DMS79 treated with DMSO at 0.1 percent for 48 hours (cell line): ENCODE data around the gene KIRREL3.

ENCODE experiments used
- DNase-seq: peaks from one replicate; lab custom pipeline; 2025; lab: John Stamatoyannopoulos, UW

KIRREL3 gene

DNA sequence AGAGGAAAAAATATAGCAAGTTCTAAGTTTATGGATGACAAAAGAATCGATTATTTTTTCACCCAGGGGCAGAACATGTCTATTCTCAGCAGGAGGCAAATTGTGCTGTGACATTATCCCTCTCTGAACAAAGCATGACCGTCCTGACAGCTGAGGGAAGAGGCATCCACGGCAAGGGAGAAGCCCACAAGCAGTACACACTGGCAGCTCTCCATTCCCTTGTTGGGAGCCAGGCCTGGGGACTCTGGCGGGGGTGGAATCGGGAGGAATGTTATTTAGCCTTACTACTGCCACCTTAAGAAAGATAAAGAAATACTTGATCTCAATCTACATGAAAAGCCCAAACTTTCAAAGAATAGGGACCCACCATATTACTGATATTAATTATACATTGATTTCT, 3.4 kb downstream of the KIRREL3 start:
- DNase-seq, result no peak

GRCh38 chr11:126996036-126996804, 4.3 kb downstream of the KIRREL3 start:
- no peak for DNase-seq

DNA sequence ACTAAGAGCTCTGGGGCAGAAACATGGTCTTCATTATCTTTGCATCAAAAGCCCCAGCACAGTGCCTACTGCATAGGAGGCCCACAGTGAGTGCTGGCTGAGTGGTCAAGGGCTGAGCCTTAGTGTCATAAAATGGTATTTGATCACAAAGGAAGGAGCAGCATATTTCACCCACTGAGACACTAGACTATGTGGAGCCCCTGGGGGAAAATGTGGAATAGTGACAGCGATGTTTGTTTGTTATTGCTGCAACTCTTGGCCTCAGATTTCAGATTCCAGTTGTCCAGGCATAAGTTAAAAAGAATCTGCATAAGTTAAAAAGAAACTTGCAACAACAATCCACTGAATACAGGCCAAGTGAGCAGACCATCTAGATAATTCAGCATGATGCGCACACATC, 7.0 kb downstream of the KIRREL3 start:
- DNase-seq, result no peak

GRCh38 chr11:126992804-126993111, 7.8 kb downstream of the KIRREL3 start:
- DNase-seq, result no peak

GRCh38 chr11:126992065-126992803, 8.3 kb downstream of the KIRREL3 start:
- DNase-seq, result no peak

- DNase-seq, result no peak
Observed at GRCh38 chr11:126991596-126991995, 9.0 kb downstream of the KIRREL3 start.

DNA sequence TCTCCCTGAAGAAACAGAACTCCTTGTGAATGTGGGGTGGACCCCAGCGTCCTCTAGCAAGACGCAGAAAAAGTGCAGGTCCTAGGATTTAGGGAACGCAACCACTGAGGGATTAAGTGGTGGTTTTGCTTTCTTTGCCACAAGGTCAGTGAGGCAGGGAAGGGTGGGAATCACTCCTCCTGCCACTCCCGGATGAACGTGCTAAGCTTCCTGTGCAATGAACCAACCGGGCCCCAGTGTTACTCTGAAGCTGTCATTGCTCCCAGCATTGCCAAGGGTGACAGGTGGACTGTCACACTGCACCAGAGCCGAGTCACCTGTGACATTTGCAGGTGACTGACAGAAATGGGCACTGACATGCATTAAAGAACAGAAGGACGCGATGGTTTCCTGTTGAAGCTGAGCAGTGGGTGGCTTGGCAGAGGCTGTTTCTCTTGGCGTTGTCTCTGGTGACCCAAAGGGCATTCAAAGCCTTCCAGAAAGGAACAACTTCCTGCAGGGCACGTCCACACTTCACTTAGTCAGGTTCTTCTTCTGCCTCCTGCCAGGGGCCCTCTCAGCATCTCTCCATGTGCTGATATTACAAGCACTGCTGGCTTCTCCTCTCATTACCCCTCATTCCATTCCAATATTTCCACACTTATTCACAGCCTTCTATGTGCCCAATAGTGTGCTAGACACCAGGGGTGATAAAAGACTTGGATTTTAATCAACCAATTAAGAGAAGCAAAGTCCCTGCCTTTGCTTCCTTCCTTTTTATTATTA, 9.7 kb downstream of the KIRREL3 start:
- DNase-seq, result no peak

DNA sequence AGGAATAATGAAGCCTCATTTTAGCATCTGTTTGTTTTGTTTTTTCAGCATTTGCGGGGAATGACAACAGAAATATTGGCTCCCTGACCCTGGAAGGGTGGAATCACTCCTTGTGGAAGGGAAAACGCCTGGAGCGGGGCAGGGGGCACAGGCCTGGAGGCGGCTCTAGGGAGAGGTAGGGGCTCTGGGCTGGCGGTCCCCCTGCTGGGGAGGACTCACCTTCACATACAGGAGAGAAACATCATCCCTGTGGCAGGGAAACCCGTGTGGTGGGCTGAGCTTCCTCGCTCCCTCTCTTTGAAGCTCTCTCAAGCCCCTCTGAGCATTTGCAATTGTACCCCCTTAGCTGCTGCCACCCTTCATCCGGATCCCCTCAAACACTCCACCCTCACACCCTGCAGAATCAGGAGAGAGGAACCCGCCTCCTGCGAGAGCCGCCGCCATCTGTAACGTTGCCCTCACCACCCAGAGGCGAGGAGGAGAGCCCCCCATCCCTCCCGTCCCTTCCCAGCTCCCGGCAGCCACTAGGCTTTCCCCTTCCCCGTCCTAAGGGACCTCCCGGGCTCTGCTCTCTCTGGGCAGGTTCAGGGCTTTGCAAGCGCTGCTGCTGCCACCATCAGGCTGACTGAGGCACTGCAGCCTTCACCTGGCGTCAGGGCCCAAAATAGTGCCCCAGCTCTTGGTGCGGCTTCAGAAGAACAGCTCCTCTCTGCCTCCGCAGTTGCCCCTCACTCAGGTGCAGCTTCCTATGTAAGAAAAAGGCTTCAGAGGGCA, 10.4 kb downstream of the KIRREL3 start:
- peak; percentile 66 for DNase-seq

GRCh38 chr11:126988655-126989054, 11.9 kb downstream of the KIRREL3 start:
- no peak for DNase-seq

DNA sequence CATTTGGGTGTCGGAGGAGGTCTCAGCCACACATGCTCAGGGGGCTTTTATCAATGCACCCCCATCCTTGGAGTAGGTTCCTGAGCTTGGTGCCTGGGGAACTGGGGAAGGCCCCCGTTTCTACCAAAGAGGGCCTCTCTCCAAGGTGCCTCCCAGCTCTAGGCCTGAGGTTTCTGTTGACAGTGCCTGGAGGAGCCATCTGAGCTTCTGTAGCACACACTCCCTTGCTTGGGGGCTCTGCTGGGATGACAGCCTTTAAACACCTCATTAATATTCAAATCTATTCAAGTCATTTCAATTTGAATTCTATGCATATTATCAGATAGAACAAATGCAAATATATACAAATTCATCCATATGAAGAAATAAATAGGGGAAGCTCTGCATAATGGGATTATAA, 18.9 kb downstream of the KIRREL3 start:
- no peak for DNase-seq

- DNase-seq, result peak; percentile 96
Observed at GRCh38 chr11:126978911-126979310, 21.7 kb downstream of the KIRREL3 start.

- no peak for DNase-seq
Observed at GRCh38 chr11:126978165-126978564, 22.4 kb downstream of the KIRREL3 start.

GRCh38 chr11:126973051-126973450, 27.5 kb downstream of the KIRREL3 start:
- DNase-seq, result no peak

DNA sequence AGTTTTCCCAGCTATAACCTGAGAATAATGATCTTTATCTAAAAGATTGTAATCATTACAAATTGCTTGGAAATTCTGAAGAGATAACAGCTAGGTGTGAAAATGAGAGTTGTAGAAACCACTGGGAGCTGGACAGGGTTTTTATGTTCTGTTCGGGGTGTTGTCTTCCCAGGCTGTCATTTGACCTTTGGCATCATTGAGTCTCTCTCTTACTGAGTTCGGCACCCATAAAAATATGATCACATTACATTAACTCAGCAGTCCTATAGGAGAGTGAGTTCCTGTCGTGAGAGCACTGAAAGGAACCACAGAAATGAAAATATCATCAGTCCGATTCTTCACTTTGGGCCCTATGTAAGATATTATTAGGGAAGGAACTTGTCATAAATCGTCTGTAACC, 29.3 kb downstream of the KIRREL3 start:
- no peak for DNase-seq

- DNase-seq, result no peak
Observed at GRCh38 chr11:126969865-126970479, 30.6 kb downstream of the KIRREL3 start.

GRCh38 chr11:126968915-126969314, 31.7 kb downstream of the KIRREL3 start:
- no peak for DNase-seq

GRCh38 chr11:126965331-126965730, 35.2 kb downstream of the KIRREL3 start:
- DNase-seq, result no peak

DNA sequence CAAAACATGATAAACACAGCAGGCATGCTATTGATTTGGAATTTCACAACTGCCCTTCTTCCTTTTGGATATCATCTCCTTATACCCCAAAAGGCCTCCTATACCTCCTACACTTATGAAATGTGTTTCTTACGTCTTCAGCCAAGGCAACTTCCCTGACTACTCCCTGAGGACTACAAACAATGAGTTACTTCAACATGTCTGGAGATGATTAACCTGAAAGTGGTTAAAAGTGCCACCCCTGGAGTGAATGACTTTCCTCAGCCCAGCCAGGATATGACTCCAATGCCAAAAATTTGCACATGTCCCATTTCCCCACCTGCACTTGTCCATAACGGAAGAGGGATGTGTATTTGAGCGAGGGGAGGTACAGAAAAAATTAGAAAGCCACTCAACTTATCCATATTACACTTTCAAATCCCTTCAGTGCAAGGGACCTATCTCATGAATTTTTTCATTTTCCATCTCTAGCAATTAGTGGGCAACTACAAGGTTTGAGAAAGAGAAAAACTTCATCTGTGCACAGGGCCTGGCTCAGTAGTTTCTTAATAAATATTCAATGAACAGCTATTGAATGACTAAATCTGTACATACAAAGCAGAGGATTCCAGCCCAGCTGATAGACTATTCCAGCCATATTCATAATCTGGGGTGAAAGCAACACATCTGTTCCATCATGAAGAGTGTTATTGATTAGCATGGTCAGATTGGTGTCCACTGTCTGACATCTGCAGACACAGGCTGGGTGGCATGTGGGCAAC, 36.8 kb downstream of the KIRREL3 start:
- DNase-seq, result peak; percentile 29

DNA sequence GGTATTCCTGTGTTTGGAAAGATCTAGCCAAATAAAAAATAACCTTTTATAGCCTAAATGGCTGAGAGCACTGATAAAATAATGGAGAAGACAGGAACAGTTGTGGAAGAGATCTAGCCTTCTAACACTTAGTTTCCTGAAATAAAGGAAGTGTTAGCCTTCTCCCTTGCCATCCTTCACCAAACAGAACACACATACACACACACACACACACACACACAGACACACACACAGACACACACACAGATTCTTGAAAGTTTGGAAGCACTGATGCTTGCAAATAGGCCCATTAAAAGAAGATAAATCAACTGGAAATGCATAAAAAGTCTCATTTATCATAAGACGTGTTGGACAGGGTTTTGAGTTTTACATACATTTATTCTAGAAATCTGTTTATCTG, 37.5 kb downstream of the KIRREL3 start:
- DNase-seq, result no peak

- no peak for DNase-seq
Observed at GRCh38 chr11:126959700-126960099, 40.9 kb downstream of the KIRREL3 start.

DNA sequence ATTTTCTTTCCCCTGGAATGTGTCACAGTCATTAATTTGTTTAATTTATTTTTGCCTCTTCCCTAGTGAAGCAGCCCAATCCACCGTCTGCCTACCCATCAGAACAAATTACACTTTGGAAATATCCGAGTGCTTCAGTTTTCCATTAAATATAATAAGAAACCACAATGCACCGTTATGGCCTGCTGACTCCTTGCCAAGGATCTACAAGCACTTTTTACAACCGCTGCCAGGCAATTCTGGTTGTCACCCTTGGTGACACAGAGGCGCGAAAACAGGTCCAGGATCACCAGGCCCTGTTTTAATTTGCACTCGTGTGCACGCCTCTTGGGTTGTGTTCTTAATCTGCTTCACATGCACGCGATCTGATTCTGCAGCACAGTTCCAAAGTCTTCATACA, 43.9 kb downstream of the KIRREL3 start:
- no peak for DNase-seq
